NT2/D1 (cell line): ENCODE results near the gene ARAP2.

Experiments
- DNase-seq: peaks from one replicate; pipeline ENCODE4 v3.0.0-alpha.2; 2011; ENCODE audit warnings: low read depth, low spot score
- H3K27me3 ChIP-seq: 2 replicates; pipeline ENCODE4 v1.6.0; 2011; ENCODE audit warnings: mild to moderate bottlenecking; ENCODE audit not compliant: insufficient read length, insufficient read depth
- H3K36me3 ChIP-seq: 2 replicates; pipeline ENCODE4 v1.6.1; 2011; ENCODE audit warnings: mild to moderate bottlenecking, low read length, mixed read lengths; ENCODE audit not compliant: insufficient read depth, insufficient read length
- H3K4me1 ChIP-seq: 2 replicates; pipeline ENCODE4 v1.5.1; 2011; ENCODE audit not compliant: insufficient read depth, insufficient read length
- H3K4me3 ChIP-seq: 2 replicates; pipeline ENCODE4 v1.5.1; 2011; ENCODE audit warnings: low read depth; ENCODE audit not compliant: insufficient read length
- H3K9ac ChIP-seq: 2 replicates; pipeline ENCODE4 v1.6.0; 2011; ENCODE audit warnings: low read depth; ENCODE audit not compliant: insufficient read length
- H3K9me3 ChIP-seq: 2 replicates; pipeline ENCODE4 v1.5.1; 2011; ENCODE audit warnings: mild to moderate bottlenecking, low read length; ENCODE audit not compliant: insufficient read depth
- SUZ12 ChIP-seq: IDR thresholded peaks from 2 replicates; pipeline ENCODE4 v1.6.1; 2011; ENCODE audit not compliant: insufficient read length, insufficient read depth; ENCODE audit errors: extremely low read depth
- YY1 ChIP-seq: IDR thresholded peaks from 2 replicates; pipeline ENCODE4 v1.6.1; 2011; ENCODE audit not compliant: insufficient read length, insufficient read depth
- ZNF274 ChIP-seq: IDR thresholded peaks from 2 replicates; pipeline ENCODE4 v1.6.1; 2011; ENCODE audit warnings: mild to moderate bottlenecking, low read depth, low read length

The ARAP2 gene

DNA sequence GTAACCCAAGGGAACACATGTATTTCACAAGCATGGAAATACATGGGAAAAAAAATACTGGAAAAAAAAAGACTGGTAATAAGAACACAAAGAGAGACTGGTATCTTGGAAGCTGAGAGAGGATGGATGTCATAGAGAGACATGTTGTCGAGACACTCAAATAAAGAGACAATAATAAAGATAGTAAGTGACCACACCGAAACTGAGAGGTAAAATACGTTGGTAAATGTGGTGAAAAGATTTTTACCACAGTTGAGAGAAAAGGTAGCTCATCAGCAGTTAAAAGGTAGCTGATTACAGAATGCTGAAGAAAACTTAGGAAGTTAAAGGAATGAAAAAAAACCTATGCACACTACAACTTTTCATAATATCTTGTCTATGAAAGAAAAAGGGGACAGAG is 81.1 kb downstream of the ARAP2 start:
- Histone ChIP-seq H3K36me3 (no peaks in the 10 kb centered on the region), H3K9ac (no peak overlapping the region), H3K4me3 (no peak overlapping the region), H3K27me3 (no peaks in the 10 kb centered on the region), H3K9me3 (no peaks in the 10 kb centered on the region), H3K4me1 (no peaks in the 10 kb centered on the region)
- TF ChIP-seq SUZ12: no peak
- no peak for DNase-seq

DNA sequence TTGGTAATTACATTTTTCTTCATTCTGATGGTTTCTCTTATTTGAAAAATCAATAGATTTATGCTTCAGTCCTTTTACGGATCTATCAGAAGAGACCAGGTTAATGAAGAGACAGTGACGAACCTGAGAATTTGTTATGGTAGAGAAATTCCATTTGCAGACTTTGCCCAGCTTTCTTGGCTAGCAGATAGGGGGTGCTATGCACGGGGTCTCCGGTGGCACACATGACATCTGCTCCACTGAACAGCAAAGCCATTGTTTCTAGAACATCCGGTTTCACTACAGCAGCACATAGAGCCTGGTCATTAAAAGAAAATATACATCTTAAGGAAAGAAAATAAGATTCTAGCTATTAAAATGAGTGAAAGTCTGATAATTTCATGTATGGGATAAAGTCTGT is 85.1 kb downstream of the ARAP2 start:
- Histone ChIP-seq H3K9me3 (no peaks in the 10 kb centered on the region), H3K9ac (no peak overlapping the region), H3K4me1 (no peaks in the 10 kb centered on the region), H3K27me3 (no peaks in the 10 kb centered on the region), H3K36me3 (no peaks in the 10 kb centered on the region), H3K4me3 (no peak overlapping the region)
- DNase-seq: no peak
- TF ChIP-seq ZNF274 (no peak), SUZ12 (no peak)

DNA sequence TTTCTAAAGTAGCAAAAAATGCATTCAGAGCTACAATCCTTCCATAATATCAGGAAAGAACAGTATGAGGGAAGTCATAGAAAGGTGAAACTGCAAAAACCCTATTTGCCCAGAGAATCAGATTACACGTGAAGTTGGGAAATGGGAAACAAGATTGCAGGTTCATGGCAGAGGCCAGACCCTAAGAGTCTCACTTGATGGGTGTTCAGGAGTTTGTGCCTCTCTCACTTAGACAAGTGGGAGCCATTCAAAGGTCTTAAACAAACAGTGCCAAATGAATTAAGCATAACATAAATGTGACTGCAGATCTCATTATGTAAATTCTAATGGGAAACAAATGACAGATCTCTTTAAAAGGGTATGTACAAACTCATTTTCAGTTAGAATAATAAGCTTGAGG is 91.6 kb downstream of the ARAP2 start:
- DNase-seq: no peak
- Histone ChIP-seq H3K9me3 (no peaks in the 10 kb centered on the region), H3K36me3 (no peaks in the 10 kb centered on the region), H3K4me3 (no peak overlapping the region), H3K9ac (no peak overlapping the region), H3K27me3 (no peaks in the 10 kb centered on the region), H3K4me1 (no peaks in the 10 kb centered on the region)
- TF ChIP-seq YY1: no peak
- TF ChIP-seq ZNF274: no peak

DNA sequence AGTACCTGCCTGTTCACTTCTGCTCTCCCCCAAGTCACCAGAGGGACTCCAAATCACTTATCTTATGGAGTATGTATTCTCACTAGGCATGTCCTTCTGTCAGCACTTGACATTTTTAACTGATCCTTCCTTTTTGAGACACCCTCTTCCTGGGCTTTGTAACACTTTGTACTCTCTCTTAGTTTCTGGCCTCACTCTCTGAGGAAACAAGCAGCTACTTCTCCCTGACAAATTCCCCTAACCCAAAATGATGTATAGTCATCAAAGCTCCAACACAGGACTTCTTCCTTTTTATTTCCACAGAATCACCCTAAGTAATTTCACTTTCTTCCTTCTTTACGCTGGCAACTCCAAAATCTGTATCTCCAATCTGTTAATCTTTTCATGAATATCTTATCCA is 101.8 kb downstream of the ARAP2 start:
- no peak overlapping the region for H3K9ac ChIP-seq
- no peak overlapping the region for H3K4me3 ChIP-seq
- TF ChIP-seq ZNF274: no peak
- no peak for TF ChIP-seq YY1
- no peak for TF ChIP-seq SUZ12
- no peaks in the 10 kb centered on the region for H3K27me3 ChIP-seq
- H3K4me1 ChIP-seq: no peaks in the 10 kb centered on the region
- no peaks in the 10 kb centered on the region for H3K36me3 ChIP-seq
- DNase-seq: no peak
- H3K9me3 ChIP-seq: no peaks in the 10 kb centered on the region

DNA sequence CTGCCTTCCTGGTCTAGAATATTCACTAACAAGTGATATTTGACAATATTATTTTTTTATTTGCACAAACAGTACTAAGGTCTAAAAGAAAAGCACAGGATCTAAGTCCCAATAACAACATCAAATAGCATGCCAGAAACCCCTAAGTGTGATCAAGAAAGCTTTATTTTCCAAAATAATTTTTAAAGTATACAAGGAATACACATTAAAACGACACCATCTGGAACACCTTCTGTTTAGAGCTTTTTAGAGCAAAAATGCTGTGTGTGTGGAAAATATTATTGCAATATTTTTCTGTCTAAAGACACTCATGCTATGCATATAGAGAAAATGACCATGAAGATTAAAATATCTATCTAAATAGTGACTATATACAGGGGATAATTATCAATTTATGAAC is 103.1 kb downstream of the ARAP2 start:
- no peak overlapping the region for H3K9ac ChIP-seq
- H3K4me1 ChIP-seq: no peaks in the 10 kb centered on the region
- no peaks in the 10 kb centered on the region for H3K9me3 ChIP-seq
- DNase-seq: no peak
- TF ChIP-seq SUZ12 (no peak), YY1 (no peak), ZNF274 (no peak)
- H3K4me3 ChIP-seq: no peak overlapping the region
- H3K27me3 ChIP-seq: no peaks in the 10 kb centered on the region
- no peaks in the 10 kb centered on the region for H3K36me3 ChIP-seq

DNA sequence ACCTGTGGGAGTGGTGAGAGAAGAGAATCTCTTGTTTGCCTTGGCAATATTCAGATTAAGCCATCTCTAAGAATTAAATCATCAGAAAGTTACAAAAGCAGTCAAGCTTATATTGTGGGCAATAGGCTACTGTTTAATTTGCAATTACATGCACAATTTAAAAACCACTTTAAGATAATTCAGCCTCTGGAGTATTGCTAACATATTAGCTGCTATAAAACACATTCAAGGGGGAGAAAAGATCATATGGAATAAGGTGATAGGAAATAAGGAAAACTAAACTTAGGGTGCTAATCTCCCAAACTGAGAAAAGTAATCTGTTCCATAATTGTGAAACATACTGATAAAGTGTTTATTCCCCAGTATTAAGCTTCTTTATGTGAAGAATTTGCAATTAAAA is 103.9 kb downstream of the ARAP2 start:
- H3K4me3 ChIP-seq: no peak overlapping the region
- no peaks in the 10 kb centered on the region for H3K9me3 ChIP-seq
- H3K27me3 ChIP-seq: no peaks in the 10 kb centered on the region
- no peaks in the 10 kb centered on the region for H3K4me1 ChIP-seq
- no peak overlapping the region for H3K9ac ChIP-seq
- H3K36me3 ChIP-seq: no peaks in the 10 kb centered on the region
- no peak for DNase-seq
- no peak for TF ChIP-seq YY1
- TF ChIP-seq SUZ12: no peak
- no peak for TF ChIP-seq ZNF274

DNA sequence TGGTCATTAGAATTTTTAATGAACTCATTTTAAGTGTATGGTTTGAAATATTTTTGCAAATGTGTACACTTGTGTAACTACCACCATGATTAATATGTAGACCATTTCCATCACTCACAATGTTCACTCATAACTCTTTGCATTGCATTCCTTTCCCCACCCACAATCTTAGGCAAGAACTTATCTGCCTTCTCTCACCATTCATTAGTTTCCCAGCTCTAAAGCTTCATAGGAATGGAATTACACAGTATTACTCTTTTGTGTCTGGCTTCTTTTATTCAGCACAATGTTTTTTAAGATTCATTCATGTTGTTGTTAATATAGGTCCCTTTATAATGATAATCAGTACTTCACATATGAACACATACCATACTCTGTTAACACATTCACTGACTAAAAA is 106.1 kb downstream of the ARAP2 start:
- H3K4me1 ChIP-seq: no peaks in the 10 kb centered on the region
- DNase-seq: no peak
- H3K4me3 ChIP-seq: no peak overlapping the region
- H3K9me3 ChIP-seq: no peaks in the 10 kb centered on the region
- no peaks in the 10 kb centered on the region for H3K27me3 ChIP-seq
- TF ChIP-seq SUZ12 (no peak), ZNF274 (no peak), YY1 (no peak)
- H3K9ac ChIP-seq: no peak overlapping the region
- no peaks in the 10 kb centered on the region for H3K36me3 ChIP-seq

DNA sequence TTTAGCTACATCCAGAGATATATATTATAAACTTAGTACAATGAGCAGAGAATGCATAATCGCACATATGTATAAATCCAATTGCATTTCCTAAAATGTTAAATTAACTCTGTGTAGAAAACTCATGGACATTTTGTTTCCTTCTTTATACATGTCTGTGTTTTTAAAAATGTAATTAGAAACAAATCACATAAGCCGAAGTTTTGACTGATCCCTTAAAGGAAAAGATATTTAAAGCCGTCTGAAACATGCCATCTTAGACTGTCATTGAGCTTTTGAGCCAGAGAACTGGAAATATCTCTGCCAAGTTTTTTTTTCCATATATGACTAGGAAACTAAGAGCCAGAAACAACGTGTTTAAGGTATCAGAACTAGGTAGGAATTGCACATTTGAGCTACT is 107.0 kb downstream of the ARAP2 start:
- Histone ChIP-seq H3K36me3 (no peaks in the 10 kb centered on the region), H3K4me1 (no peaks in the 10 kb centered on the region)
- no peak for TF ChIP-seq SUZ12

More for the DNA sequence above, 107.0 kb downstream of the ARAP2 start:
- Histone ChIP-seq H3K9me3 (no peaks in the 10 kb centered on the region), H3K27me3 (no peaks in the 10 kb centered on the region), H3K4me3 (no peak overlapping the region), H3K9ac (no peak overlapping the region)
- DNase-seq: no peak
